NCI-H748 (cell line): ENCODE measurements around the gene SLC38A5.
"Not testable (repeated sequence)": the region's sequence is repeated elsewhere in the genome, so short reads cannot be mapped to it uniquely, and the experiment has no call there.

Experiments used
- DNase-seq: peaks from one replicate; lab custom pipeline; 2025; ENCODE audit not compliant: unreplicated experiment; lab: John Stamatoyannopoulos, UW

The SLC38A5 gene

DNA sequence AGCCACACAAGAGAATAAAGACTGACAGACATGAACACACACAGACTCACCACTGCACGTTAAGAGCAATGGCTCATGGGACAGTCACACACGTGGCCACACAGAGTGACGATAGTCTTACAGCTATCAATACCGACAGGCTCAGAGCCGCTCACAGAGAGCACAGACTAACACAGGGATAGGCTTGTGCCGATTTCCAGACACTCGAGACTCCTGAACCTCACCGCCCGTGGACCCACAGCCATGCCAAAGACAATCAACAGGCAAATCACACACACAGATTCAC is 716 bp upstream of the SLC38A5 start:
- no peak for DNase-seq

DNA sequence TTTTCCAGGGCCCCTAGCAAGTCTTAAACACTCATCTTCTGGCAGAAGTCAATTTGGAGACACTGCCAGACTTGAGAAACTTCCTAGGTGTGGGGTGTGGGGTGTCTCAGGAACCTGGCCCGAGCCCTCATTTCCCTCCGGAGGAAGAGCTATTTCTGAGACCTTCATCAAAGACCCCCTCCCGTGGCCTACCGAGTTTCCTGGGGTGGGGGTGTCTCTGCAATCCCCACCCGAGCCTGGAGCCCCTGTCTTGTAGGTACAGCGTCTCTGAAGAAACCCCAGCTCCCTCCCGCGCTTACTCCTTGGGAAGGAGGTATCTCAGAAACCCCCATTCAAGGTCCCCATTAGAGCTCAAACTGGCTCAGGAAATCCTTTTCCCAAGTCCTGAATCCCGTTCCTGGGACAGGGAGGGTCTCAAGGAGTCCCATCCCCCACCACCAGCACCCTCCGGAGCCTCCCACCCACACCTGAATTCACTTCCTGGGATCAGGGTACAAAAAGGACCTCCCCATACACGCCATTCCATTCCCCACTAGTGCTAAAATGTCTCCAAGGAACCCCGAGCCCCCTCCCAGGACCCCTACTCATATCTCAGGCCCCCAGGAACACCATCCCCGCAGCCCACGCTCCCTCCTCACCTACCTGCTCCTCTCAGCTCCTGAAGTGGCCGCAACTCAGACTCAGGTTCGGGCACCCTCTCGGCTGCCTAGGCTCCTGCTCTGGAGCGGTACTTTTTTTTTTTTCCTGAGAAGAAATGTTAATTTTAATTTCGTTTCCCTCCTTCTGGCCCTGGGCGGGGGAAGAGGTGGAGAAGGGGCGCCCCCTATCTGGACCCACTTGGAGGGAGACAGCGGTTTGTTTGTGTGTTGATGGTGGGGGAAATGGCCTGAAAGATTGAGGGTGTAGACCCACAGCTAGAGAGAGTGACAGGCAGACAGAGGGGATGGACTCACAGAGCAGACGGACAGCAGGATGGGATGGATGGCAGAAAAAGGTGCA is 1.1 kb downstream of the SLC38A5 start:
- DNase-seq: no peak

GRCh38 chrX:48468247-48468671 is 1.8 kb downstream of the SLC38A5 start:
- DNase-seq: peak; percentile 4

GRCh38 chrX:48467281-48467761 is 2.7 kb downstream of the SLC38A5 start:
- no peak for DNase-seq

GRCh38 chrX:48466696-48467095 is 3.4 kb downstream of the SLC38A5 start:
- no peak for DNase-seq

- no peak for DNase-seq
Measured at GRCh38 chrX:48465336-48465933, 4.6 kb downstream of the SLC38A5 start.

GRCh38 chrX:48461830-48462229 is 8.2 kb downstream of the SLC38A5 start:
- no peak for DNase-seq

DNA sequence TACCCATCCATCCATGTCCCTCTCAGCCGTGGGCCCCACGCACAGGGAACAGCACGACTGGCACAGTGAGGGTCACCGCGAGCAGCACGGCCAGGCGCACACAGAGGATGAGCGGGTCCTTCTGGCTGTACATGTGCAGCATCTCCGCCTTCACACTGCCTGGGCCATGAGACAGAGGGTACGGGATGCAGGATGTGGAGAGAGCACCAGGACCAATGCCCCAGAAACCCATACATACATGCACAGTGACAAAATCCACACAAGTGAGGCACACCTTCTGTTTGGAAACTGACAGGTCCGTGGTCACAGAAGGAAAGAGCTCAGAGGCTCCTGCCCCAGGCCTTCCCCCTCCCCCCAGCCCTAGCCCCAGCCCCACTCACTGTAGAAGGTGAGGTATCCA is 9.5 kb downstream of the SLC38A5 start:
- DNase-seq: no peak

DNA sequence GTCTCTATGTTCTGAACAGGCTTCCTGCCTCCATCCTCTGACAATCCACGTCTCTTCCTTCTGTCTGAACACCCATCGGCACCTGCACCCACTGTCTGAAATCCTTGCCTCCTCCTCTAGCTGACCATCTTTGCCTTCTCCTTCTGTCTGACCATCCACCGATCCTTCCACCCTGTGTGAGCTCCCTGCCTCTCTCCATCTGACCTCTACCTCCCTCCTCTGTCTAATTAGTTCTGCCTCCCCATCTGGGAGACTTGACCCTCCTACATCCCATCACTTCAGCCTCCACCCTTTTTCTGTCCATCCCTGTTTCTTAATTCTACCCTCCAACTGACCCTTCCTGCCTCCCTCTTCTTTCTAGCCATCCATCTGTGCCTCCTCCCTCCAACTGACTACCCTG is 10.0 kb downstream of the SLC38A5 start:
- no peak for DNase-seq

DNA sequence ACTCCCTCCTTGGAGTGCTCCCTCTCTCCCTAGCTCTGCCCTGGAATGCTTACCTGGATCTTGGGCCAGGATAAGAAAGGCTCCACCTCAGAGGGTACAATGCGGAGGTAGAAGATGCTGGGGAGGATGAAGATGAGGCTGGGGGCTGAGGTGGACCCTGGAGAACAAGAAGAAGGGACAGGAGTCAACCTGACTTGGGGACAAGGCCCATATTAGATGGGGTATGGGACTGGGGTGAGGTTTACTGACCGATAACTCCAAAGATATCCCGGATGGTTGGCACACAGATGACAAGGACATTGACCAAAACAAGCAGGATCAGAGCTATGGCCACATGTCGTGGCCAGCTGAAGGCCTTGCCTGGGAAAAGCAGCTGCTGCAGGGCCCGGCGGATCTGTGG is 10.6 kb downstream of the SLC38A5 start:
- no peak for DNase-seq

DNA sequence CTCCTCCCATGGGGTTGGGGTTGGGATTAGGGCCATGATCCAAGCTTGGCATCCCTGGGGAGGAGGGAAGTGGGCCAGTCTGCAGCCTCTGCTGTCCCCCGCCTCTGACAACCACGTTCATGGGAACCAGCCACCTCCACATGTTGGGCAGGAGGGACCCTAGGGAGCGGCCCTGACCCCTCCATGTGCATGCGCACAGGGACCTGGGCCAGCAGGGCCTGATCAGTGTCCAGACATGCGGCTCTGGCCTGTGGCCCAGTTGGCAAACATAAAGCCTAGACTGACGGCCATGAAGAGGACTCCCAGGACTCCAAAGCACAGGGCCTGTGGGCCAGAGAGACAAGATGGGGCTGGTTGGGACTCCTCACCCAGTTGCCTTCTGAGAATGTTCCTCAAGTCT is 11.3 kb downstream of the SLC38A5 start:
- no peak for DNase-seq

DNA sequence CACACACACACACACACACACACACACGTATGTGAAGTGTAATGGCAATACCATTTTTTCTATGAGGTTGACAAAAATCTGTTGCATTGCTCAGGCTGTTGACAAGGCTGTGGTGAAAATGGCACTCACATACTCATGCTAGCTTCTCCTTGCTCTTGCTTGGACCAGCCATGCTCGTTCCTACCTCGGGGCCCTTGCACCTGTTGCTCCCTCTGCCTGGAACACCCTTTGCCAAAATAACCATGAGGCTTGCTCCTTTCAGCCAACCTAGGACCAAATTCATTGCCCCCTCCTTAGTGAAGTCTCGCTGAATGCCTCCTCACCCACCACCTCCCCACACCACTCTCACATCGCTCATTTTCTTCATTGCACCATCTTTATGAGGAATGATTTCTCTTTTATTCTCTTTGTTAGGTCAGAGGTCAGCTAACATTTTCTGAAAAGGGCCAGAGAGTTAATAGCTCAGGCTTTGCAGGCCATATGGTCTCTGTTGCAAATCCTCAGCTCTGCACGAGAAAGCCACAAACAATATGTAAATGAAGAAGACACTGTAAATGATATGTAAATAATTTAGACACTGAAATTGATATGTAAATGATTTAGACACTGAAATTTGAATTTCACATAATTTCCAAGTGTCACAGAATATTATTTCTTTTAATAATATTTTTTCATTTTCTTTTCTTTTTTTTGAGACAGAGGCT is 13.3 kb downstream of the SLC38A5 start:
- DNase-seq: no peak

GRCh38 chrX:48451708-48452107 is 18.4 kb downstream of the SLC38A5 start:
- DNase-seq: no peak

- DNase-seq: no peak
Measured at GRCh38 chrX:48450076-48450475, 20.0 kb downstream of the SLC38A5 start.

GRCh38 chrX:48447201-48447600 is 22.9 kb downstream of the SLC38A5 start:
- DNase-seq: not testable (repeated sequence)

- not testable (repeated sequence) for DNase-seq
Measured at GRCh38 chrX:48433713-48434112, 36.3 kb downstream of the SLC38A5 start.

GRCh38 chrX:48430166-48430565 is 39.9 kb downstream of the SLC38A5 start:
- DNase-seq: not testable (repeated sequence)

- not testable (repeated sequence) for DNase-seq
Measured at GRCh38 chrX:48429606-48430005, 40.5 kb downstream of the SLC38A5 start.

- not testable (repeated sequence) for DNase-seq
Measured at GRCh38 chrX:48427027-48427716, 42.9 kb downstream of the SLC38A5 start.

DNA sequence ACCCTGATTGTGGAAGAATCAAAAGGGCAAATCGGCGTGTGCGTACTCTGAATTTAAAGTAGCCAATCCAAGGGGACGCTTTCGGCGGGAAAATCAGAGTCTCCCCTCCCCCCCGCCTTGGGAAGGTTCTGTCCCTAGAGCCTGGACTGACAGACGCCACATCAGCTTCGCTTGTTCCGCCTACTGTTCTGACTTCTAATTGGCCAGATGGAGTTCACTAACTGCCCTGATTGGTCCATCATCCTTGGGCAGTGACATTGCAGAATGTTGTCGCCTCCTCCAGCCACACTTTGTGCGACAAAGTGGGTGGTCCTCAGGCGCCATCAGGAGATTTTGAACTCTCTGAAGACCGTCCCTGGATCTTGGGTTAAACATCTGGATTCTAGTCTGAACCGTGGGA is 58.2 kb downstream of the SLC38A5 start, which contains the start of gene SSX4B:
Gene SSX4B, minus strand, starts transcription at position 101 of the 400 bp plus-strand sequence. CDS start 588 bp downstream, outside the sequence.
- not testable (repeated sequence) for DNase-seq
